Prostate gland (tissue), 2 donors: ENCODE measurements around the gene CTNNA2. TPM values are rescaled to one million over a fixed set of nuclear protein-coding genes. Genes with fewer than 3 reads are reported as not detected.

Source experiments
- DNase-seq: peaks from one replicate; pipeline ENCODE4 v3.0.0-alpha.2; 2019; ENCODE audit warnings: low spot score
- H3K27ac ChIP-seq, 2 donors: fragments of 200-600 bp; sonication (generic); 2 replicates each; pipeline ENCODE4 v1.5.1; 2017 to 2019
- H3K27me3 ChIP-seq: fragments of 200-600 bp; sonication (generic); replicated peaks from 2 replicates; pipeline ENCODE4 v1.5.1; 2019; ENCODE audit not compliant: insufficient read depth
- H3K36me3 ChIP-seq, 2 donors: fragments of 200-600 bp; sonication (generic); 1 replicate in 1 of 2; 2 replicates in 1 of 2; pipeline versions ENCODE4 v1.5.1 to v1.8.1; 2017 to 2019
- H3K4me1 ChIP-seq: fragments of 200-600 bp; sonication (generic); replicated peaks from 2 replicates; pipeline ENCODE4 v1.5.1; 2019
- H3K4me3 ChIP-seq, 2 donors: fragments of 200-600 bp; sonication (generic); 2 replicates each; pipeline ENCODE4 v1.5.1; 2017 to 2019
- H3K9me3 ChIP-seq: fragments of 200-600 bp; sonication (generic); 2 replicates; pipeline ENCODE4 v1.5.1; 2017
- CTCF ChIP-seq, 4 experiments: fragments of 200-600 bp in 2 of 4; fragments of 450-650 bp in 2 of 4; sonication (generic) in 2 of 4; IDR thresholded peaks; 1 replicate in 3 of 4; 2 replicates in 1 of 4; pipeline ENCODE4 v1.5.1; 2016 to 2019; ENCODE audit warnings: antibody characterized with exemption in 4 of 4, mild to moderate bottlenecking in 2 of 4, moderate library complexity in 2 of 4
- POLR2A ChIP-seq: fragments of 450-650 bp; IDR thresholded peaks from one replicate; pipeline ENCODE4 v1.6.1; 2016; ENCODE audit warnings: antibody characterized with exemption, mild to moderate bottlenecking
- POLR2AphosphoS5 ChIP-seq: sonication (generic); formaldehyde crosslinking; IDR thresholded peaks from one replicate; pipeline ENCODE4 v1.6.1; 2017; ENCODE audit warnings: antibody characterized with exemption
- WGBS: methylation state at CpG from one replicate; pipeline ENCODE4 v1.1.5; 2018; 5-methylcytosine and 5-hydroxymethylcytosine counted together
- intact Hi-C: fragments of 100-400 bp; cut with DNase I; formaldehyde crosslinking; loops from one replicate; pipeline ENCODE4 v1.14.2; 2022
- total RNA-seq, 2 donors: library from RNA; depleted of rRNA; stranded (reverse); fragments of >200 nt; gene quantifications; one replicate each; pipeline ENCODE4 v1.1.0, GENCODE V29; 2016

The CTNNA2 gene
- total RNA-seq, 2 donors from 2014 or later = 24.3 TPM; not detected in 1

DNA sequence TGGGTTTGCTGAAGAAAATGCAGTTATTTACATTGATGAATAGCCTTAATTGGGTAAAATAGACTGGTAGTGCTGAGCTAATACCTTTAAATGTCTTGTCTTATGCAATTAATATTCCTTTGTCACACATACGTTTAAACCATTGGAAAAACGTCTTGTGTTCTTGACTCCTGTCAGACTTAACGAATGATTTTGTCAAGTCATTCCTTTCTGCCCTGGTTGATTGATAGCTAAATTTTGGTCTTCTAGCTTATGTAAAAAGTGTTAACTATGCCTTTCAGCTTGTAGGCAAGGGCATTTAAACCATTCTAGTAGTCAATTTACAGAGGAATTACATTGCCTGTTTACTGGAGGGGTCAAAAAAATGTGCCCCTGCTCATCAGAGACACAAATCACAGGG, 897.5 kb downstream of the CTNNA2 start:
- no peak for DNase-seq
- 48% methylated on average over 3 of the region's 3 CpGs for WGBS
- Histone ChIP-seq H3K36me3 (no peaks in the 10 kb centered on the region), H3K27ac (no peak overlapping the region), H3K4me1 (no peaks in the 10 kb centered on the region), H3K4me3 (no peak overlapping the region), H3K27me3 (no peaks in the 10 kb centered on the region), H3K9me3 (no peaks in the 10 kb centered on the region)
- intact Hi-C loops = no loop called here
- no peak for TF ChIP-seq POLR2A
- TF ChIP-seq POLR2AphosphoS5 = no peak
- TF ChIP-seq CTCF (IDR thresholded peaks at IDR 0.05) = no peak

DNA sequence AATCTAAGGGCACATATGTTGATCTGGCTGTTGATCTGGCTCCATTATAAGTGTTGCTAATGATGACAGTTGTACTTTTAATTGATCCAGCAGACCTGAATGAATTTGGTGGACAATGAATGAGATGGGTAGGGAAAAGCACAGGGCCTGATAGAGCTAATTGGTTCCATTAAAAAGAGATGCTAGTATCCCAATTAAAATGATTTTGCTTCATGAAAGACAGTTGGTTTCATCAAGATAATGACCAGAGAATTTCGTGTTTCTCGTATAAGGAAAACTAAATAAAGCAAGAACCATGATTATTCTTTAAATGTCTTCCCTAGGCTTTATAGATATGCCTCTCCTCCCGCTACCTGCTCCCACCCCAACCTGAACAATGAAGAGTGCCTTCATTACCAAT, 900.3 kb downstream of the CTNNA2 start:
- H3K27me3 ChIP-seq = no peaks in the 10 kb centered on the region
- no peak overlapping the region for H3K4me3 ChIP-seq
- H3K4me1 ChIP-seq = no peaks in the 10 kb centered on the region
- intact Hi-C loops = no loop called here
- 88% methylated on average over 3 of the region's 3 CpGs for WGBS
- no peaks in the 10 kb centered on the region for H3K36me3 ChIP-seq
- H3K9me3 ChIP-seq = no peaks in the 10 kb centered on the region
- TF ChIP-seq POLR2AphosphoS5 = no peak
- no peak for TF ChIP-seq POLR2A
- TF ChIP-seq CTCF (IDR thresholded peaks at IDR 0.05) = no peak
- DNase-seq = no peak
- H3K27ac ChIP-seq = no peak overlapping the region

- TF ChIP-seq POLR2A (no peak), CTCF (IDR thresholded peaks at IDR 0.05) (no peak), POLR2AphosphoS5 (no peak)
- Histone ChIP-seq H3K27ac (no peak overlapping the region), H3K4me3 (no peak overlapping the region), H3K36me3 (no peaks in the 10 kb centered on the region), H3K4me1 (no peaks in the 10 kb centered on the region), H3K27me3 (no peaks in the 10 kb centered on the region), H3K9me3 (no peaks in the 10 kb centered on the region)
- DNase-seq = no peak
- intact Hi-C loops = no loop called here
- WGBS = 90% methylated on average over 1 of the region's 1 CpG
Observed at GRCh38 chr2:80417737-80418136, 904.9 kb downstream of the CTNNA2 start.

DNA sequence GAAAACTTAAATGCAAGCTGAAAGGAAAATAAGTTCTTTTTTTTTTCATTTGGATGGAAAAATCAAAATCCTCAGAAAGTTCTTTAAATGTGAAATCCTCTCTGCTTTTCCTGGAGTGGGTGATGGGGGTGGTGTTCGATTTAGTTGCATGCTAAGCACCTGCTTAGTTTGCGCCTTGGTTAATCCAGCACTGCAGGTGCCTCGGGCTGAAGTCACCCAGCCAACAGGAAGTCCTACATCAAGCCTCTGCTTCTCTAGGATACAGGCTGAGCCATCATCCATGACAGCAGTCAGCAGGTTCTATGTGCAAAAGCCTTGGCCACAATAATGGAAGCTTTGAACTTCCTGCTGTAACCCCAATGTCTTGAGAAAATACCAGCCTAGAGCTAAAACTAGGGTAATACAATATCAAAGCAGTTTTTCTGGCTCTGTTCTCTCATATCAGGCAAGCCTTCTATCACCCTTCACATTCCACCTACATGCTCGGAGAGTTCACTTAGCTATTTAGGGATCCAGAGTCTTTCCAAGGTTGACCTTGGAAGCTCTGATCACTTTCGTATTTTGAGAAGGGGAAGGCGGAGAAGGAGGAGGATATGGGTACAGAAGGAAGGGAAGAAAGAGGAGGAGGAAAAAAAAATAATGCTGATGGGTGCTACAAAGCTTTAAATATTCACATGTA, 907.8 kb downstream of the CTNNA2 start:
- Histone ChIP-seq H3K4me3 (no peak overlapping the region), H3K4me1 (no peaks in the 10 kb centered on the region), H3K9me3 (no peaks in the 10 kb centered on the region), H3K27ac (no peak overlapping the region), H3K27me3 (no peaks in the 10 kb centered on the region), H3K36me3 (no peaks in the 10 kb centered on the region)
- no peak for TF ChIP-seq POLR2AphosphoS5
- TF ChIP-seq CTCF (IDR thresholded peaks at IDR 0.05) = no peak
- TF ChIP-seq POLR2A = no peak
- intact Hi-C loops = no loop called here
- 80% methylated on average over 6 of the region's 6 CpGs for WGBS
- no peak for DNase-seq

- Histone ChIP-seq H3K4me1 (no peaks in the 10 kb centered on the region), H3K4me3 (no peak overlapping the region), H3K27ac (no peak overlapping the region), H3K9me3 (no peaks in the 10 kb centered on the region), H3K36me3 (no peaks in the 10 kb centered on the region), H3K27me3 (no peaks in the 10 kb centered on the region)
- DNase-seq = no peak
- intact Hi-C loops = no loop called here
- 46% methylated on average over 2 of the region's 2 CpGs for WGBS
- TF ChIP-seq CTCF (IDR thresholded peaks at IDR 0.05) = no peak
- TF ChIP-seq POLR2AphosphoS5 = no peak
- no peak for TF ChIP-seq POLR2A
Observed at GRCh38 chr2:80429251-80429650, 916.4 kb downstream of the CTNNA2 start.
